ENCODE measurements around the gene TMEM30B.
"Not testable (repeated sequence)": the region's sequence is repeated elsewhere in the genome, so short reads cannot be mapped to it uniquely, and the experiment has no call there.

TMEM30B gene

DNA sequence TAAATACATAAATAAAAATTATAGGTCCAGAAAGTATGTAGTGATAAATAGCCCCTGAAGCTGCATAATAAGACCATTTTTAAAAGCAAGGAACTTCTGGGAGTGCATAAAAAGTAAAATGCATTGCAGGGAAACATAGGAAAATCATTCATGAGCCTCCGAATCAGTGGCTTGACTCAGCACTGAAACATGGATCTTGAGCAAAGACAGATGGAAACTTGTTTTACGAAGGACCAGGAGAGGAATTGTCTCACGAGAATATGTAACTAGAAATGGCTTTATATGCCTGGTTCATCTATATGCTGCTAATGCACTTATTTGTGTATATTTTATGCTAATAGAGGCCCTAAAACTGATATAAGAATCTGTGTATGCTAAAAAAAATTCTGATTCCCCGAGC lies 14.7 kb downstream of the TMEM30B start:
- DNase-seq (ENCODE audit: low spot score): no peak

DNA sequence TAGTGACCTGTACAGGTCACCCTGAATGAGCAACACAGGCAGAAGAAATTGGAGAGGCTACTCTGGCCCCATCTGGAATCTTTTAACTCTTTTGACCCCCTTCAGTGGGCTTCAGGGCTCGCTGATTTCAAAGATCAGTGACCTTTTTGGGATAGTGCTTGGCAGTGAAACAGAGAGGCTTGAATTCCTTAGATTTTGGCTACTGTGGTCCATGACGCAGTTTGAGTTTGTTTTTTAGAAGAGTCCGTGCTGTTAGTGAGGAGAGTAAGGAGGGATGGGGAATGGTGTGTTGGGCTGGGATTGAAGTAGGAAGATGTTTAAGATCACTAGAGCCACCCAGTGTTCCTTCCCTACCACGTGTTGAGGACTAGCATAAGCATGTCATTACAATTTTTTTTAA lies 16.5 kb downstream of the TMEM30B start:
- no peak for DNase-seq (ENCODE audit: low spot score)

DNA sequence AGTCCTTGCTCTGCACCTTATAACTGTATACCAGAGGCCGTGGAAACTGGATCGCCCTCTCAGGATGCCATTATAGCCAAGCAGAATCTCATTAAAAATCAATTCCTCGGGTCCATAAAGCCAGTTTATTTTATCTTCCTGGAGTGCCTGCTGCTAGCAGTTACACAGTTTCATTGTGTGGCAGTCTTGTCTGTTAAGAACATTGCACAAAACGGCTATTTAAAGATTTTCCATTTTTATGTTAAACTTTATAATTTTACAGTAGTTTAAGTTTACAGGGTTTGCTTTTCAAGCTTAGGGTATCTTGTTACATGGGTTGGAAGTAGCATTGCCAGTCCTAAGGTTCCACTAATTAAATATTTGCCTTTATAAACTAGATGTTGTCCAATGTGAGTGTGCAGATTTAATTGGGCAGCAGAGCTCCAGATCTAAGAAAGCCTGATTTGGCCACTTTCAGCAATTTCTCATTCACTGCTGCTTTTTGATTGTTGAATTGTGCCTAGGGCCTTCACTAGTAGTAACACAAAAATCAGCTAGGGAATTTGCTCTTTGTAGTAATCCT lies 17.0 kb downstream of the TMEM30B start:
- no peak for DNase-seq (ENCODE audit: low spot score)

GRCh38 chr14:61262082-61262481 lies 19.1 kb downstream of the TMEM30B start:
- DNase-seq (ENCODE audit: low spot score): no peak

- no peak for DNase-seq (ENCODE audit: low spot score)
These were observed 20.0 kb downstream of the TMEM30B start for GRCh38 chr14:61260939-61261776.

GRCh38 chr14:61258985-61259384 lies 22.2 kb downstream of the TMEM30B start:
- no peak for DNase-seq (ENCODE audit: low spot score)

- DNase-seq (ENCODE audit: low spot score): no peak
These were observed 23.6 kb downstream of the TMEM30B start for GRCh38 chr14:61257469-61258057.

DNA sequence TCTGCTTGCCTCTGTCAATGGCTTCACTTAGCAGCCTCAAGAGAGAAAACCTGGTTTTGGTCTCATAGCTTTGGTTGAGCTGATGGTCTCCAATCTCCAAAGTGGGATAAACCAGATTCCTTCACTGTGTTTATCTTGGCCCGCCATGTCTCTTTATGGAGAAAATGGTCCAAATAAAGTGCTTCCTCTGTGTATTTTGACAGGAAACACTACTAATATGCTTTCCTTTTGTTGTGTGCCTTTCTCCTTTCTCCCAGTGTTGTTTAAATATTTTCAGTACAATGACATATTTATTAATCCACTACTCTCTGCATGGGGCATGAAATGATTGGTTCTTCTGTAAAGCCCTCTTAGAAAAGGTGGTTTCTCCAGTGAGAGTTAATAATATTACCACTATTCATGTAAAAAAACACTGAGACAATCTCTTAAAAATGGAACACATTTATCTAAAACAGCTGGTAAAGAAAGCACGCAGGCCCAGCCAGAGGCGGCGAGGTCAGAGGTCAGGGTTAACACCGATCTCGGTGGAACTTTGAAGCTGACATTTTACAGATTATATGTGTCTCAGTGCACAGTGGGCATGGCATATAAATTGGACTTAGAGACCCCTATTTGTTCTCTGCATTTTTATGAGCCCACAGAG lies 24.2 kb downstream of the TMEM30B start:
- DNase-seq (ENCODE audit: low spot score): no peak

DNA sequence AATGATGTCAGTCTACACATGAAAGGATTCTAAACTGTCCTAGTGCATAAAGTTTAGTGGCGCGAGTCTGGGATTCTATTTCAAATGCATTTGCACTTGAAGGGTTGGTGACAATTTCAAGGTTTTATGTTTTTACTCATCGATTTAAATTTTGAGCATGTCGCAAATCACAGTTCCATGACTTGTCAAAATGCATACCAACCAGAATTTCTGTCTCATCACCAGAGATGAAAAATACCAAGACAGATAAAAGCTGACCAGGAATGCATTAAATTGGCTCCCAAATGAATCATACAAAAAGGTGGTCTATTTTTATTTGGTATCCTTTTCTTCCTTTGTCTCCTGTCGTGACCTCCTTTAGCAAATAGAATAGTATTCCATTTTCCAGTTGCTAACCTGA lies 25.2 kb downstream of the TMEM30B start:
- DNase-seq (ENCODE audit: low spot score): no peak

GRCh38 chr14:61254808-61255526 lies 26.2 kb downstream of the TMEM30B start:
- no peak for DNase-seq (ENCODE audit: low spot score)

- DNase-seq (ENCODE audit: low spot score): no peak
These were observed 27.9 kb downstream of the TMEM30B start for GRCh38 chr14:61253064-61253738.

DNA sequence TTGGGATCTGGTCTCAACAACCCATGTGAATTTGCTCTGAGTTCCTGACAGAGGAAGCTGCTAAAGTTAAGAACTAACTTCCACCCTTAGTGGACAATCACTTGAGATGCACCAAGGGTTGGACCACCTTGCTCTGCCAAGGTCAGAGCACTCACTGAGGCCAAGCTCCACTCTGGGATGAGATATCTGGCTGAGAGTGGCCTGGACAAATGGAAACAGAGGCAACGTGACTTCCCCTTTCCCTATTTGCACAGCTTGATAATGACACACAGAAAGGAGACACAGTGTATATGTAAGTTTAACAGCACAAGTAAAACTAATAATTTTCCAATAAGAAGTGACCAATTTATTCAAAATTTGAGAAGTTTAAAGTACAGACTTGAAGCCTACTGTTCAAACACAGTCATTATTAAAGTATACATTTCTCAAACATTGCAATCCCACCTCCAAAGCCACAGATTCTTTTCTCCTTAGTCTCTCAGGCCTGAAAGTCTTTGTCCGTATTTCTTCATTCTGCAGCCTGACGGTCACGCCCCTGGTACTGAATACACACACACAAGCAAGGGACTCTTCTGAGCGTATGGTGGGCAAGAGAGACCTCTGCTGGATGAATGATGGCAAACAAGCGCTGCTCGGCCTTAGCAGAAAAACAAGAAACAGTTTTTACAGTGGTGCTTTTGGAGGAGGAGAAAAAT lies 28.6 kb downstream of the TMEM30B start:
- peak; percentile 42 for DNase-seq (ENCODE audit: low spot score)

- no peak for DNase-seq (ENCODE audit: low spot score)
These were observed 31.1 kb downstream of the TMEM30B start for GRCh38 chr14:61250063-61250462.

DNA sequence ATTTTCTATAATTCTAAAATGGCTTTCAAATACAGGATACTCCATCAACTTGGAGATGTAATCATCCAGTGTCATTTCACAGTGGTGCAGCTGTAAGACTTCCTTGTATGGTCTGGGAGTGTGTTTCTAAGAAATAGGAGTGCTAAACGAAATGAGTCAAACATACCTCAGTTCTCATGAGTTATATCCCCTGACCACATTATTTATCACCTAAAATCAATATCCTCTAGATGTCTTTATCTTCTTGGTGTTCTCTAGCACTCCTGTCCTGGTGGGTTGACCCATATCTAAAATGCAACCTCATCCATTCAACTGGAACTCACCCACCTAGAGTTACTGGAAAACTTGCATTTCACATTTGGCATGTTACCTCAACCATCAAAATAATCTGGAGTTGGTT lies 33.2 kb downstream of the TMEM30B start:
- DNase-seq (ENCODE audit: low spot score): no peak

DNA sequence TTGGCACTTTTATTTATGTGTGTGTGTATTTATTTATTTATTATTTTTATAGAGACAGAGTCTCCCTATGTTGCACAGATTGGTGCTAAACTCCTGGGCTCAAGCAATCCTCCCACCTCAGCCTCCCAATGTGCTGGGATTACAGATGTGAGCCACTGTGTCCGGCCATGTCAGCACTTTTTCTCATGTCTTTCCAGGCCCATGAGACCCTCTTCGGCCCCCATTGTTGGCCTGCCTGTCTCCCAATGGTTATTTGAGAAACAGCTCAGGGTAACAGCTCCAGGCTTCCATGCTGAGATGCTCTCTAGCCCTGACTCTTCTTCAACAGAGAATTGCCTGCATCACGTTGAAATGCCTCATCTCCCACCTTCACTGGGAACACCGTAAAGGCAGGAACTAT lies 34.4 kb downstream of the TMEM30B start:
- no peak for DNase-seq (ENCODE audit: low spot score)

GRCh38 chr14:61244009-61244408 lies 37.1 kb downstream of the TMEM30B start:
- DNase-seq (ENCODE audit: low spot score): no peak

DNA sequence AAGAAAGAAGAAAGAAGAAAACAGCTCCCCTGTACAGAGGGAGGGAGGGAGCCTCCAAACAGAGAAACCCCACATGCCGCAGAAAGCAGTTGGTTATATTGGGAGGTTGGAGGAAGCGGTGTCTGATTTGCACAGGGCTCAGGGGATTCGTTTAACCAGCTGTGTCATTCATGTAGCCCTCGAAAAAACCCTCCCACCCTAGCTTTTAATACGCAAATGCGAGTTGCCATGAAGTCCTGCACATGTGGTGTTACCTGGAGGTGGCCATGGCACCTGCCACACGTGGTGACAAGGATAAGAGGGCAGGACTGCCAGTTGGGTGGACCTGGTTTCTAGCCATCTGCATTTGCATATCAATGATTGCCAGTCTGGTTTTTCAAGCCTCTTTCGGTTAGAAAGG lies 40.9 kb downstream of the TMEM30B start:
- DNase-seq (ENCODE audit: low spot score): no peak

GRCh38 chr14:61239285-61239684 lies 41.9 kb downstream of the TMEM30B start:
- not testable (repeated sequence) for DNase-seq (ENCODE audit: low spot score)

GRCh38 chr14:61238611-61239245 lies 42.4 kb downstream of the TMEM30B start:
- DNase-seq (ENCODE audit: low spot score): no peak

DNA sequence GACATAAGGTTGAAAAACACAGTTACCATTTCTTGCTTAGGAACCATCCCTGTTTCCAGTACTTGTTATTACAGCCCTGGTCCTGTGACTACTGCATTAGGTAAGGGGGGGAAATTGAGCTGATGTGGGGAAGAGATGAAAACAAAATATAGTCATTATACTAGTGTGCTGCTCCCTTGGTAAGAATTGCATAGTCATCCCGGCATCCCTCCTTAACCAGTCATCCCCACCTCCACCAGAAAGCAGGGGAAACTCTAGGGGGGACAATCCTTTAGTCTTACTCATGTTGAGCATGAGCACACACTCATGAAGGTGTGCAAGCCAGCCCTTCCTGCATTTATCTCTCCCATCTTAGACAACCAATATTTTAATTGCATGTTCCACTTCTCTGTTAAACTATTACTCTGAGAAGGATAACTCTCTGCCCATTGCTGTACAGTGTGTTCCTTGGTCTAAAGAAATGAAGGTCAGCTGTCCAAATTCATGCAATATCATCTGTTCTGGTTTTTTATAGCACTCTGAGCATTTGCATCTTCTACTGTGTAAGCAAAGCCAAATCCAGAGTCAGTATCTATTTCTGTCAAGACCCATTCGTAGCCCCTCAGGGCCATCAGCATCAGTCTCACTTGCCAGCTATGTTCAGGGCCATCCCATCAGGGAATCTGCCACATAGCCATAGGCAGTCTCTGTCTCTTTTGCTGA lies 46.8 kb downstream of the TMEM30B start:
- DNase-seq (ENCODE audit: low spot score): no peak

All from HuH-7.5 (cell line).